ENCODE measurements around the gene DNAI2. TPM values are rescaled to one million over a fixed set of nuclear protein-coding genes. Genes with fewer than 3 reads are reported as not detected.
"Not testable (repeated sequence)": the region's sequence is repeated elsewhere in the genome, so short reads cannot be mapped to it uniquely, and the experiment has no call there.

Gene DNAI2
- polyA plus RNA-seq, 4 donors, result 0.19 TPM; not detected in 3

GRCh38 chr17:74244548-74244947 lies 29.5 kb upstream of the DNAI2 start:
- no peak for DNase-seq (ENCODE audit: low read depth in 4 of 4, low spot score in 3 of 4)

GRCh38 chr17:74245145-74245831 lies 28.7 kb upstream of the DNAI2 start:
- peak in 3 of 4 donors; percentile 23 to 40 (median 23) for DNase-seq (ENCODE audit: low read depth in 4 of 4, low spot score in 3 of 4)

GRCh38 chr17:74245871-74246270 lies 28.2 kb upstream of the DNAI2 start:
- DNase-seq (ENCODE audit: low read depth in 4 of 4, low spot score in 3 of 4), result no peak

GRCh38 chr17:74249590-74250270 lies 24.3 kb upstream of the DNAI2 start:
- DNase-seq (ENCODE audit: low read depth in 4 of 4, low spot score in 3 of 4), result no peak

GRCh38 chr17:74250324-74250995 lies 23.6 kb upstream of the DNAI2 start:
- DNase-seq (ENCODE audit: low read depth in 4 of 4, low spot score in 3 of 4), result no peak

- DNase-seq (ENCODE audit: low read depth in 4 of 4, low spot score in 3 of 4), result no peak
These were observed 23.0 kb upstream of the DNAI2 start for GRCh38 chr17:74251051-74251450.

- DNase-seq (ENCODE audit: low read depth in 4 of 4, low spot score in 3 of 4), result no peak
These were observed 22.5 kb upstream of the DNAI2 start for GRCh38 chr17:74251569-74251968.

- no peak for DNase-seq (ENCODE audit: low read depth in 4 of 4, low spot score in 3 of 4)
These were observed 21.8 kb upstream of the DNAI2 start for GRCh38 chr17:74252211-74252610.

- no peak for DNase-seq (ENCODE audit: low read depth in 4 of 4, low spot score in 3 of 4)
These were observed 21.0 kb upstream of the DNAI2 start for GRCh38 chr17:74253036-74253435.

- DNase-seq (ENCODE audit: low read depth in 4 of 4, low spot score in 3 of 4), result no peak
These were observed 16.7 kb upstream of the DNAI2 start for GRCh38 chr17:74257311-74257710.

- DNase-seq (ENCODE audit: low read depth in 4 of 4, low spot score in 3 of 4), result no peak
These were observed 14.1 kb upstream of the DNAI2 start for GRCh38 chr17:74259667-74260524.

- DNase-seq (ENCODE audit: low read depth in 4 of 4, low spot score in 3 of 4), result no peak
These were observed 13.5 kb upstream of the DNAI2 start for GRCh38 chr17:74260525-74260850.

GRCh38 chr17:74262601-74263000 lies 11.4 kb upstream of the DNAI2 start:
- DNase-seq (ENCODE audit: low read depth in 4 of 4, low spot score in 3 of 4), result no peak

GRCh38 chr17:74267054-74267453 lies 7.0 kb upstream of the DNAI2 start:
- DNase-seq (ENCODE audit: low read depth in 4 of 4, low spot score in 3 of 4), result not testable (repeated sequence)

GRCh38 chr17:74267579-74267978 lies 6.5 kb upstream of the DNAI2 start:
- no peak for DNase-seq (ENCODE audit: low read depth in 4 of 4, low spot score in 3 of 4)

- DNase-seq (ENCODE audit: low read depth in 4 of 4, low spot score in 3 of 4), result no peak
These were observed 6.0 kb upstream of the DNAI2 start for GRCh38 chr17:74267987-74268499.

GRCh38 chr17:74268558-74268957 lies 5.5 kb upstream of the DNAI2 start:
- no peak for DNase-seq (ENCODE audit: low read depth in 4 of 4, low spot score in 3 of 4)

GRCh38 chr17:74270333-74270732 lies 3.7 kb upstream of the DNAI2 start:
- DNase-seq (ENCODE audit: low read depth in 4 of 4, low spot score in 3 of 4), result no peak

- DNase-seq (ENCODE audit: low read depth in 4 of 4, low spot score in 3 of 4), result no peak
These were observed 2.8 kb upstream of the DNAI2 start for GRCh38 chr17:74271281-74271680.

- DNase-seq (ENCODE audit: low read depth in 4 of 4, low spot score in 3 of 4), result no peak
These were observed 2.0 kb upstream of the DNAI2 start for GRCh38 chr17:74271901-74272561.

All from right renal pelvis (tissue), 4 donors.